Endothelial cell of umbilical vein (primary cell): ENCODE data around the gene NYAP1. TPM values are rescaled to one million over a fixed set of nuclear protein-coding genes. Genes with fewer than 3 reads are reported as not detected.

ENCODE experiments used
- BruUV-seq: library from RNA; stranded (reverse); fragments of 400-500 nt; replicated peaks from 2 replicates; lab custom pipeline; 2021; lab: Mats Ljungman, UMichigan
- CTCF ChIA-PET: fragments of 300-600, 350-600 bp; sonication (Branson Sonifier 250); formaldehyde crosslinking; loops from one replicate; lab custom pipeline; 2021; ENCODE audit warnings: antibody characterized with exemption, inconsistent platforms; lab: Charles Lee
- POLR2A ChIA-PET: fragments of 300-600, 350-600 bp; sonication (Branson Sonifier 250); formaldehyde crosslinking; loops from one replicate; lab custom pipeline; 2021; ENCODE audit warnings: antibody characterized with exemption, inconsistent platforms; lab: Charles Lee
- DNase-seq: peaks from one replicate; pipeline ENCODE4 v3.0.0-alpha.2; 2011; ENCODE audit warnings: low read depth, low spot score
- FAIRE-seq: peaks from 2 replicates; lab custom pipeline; 2011; peaks lifted over from hg19 to GRCh38; lab: Jason Lieb, UNC
- H2AFZ ChIP-seq: 2 replicates; pipeline ENCODE4 v1.6.0; 2012; ENCODE audit warnings: low read depth, low read length, control low read depth, inconsistent platforms
- H3K27ac ChIP-seq: 2 replicates; pipeline ENCODE4 v1.5.1; 2011; ENCODE audit warnings: low read depth, mild to moderate bottlenecking, control low read depth, low read length, moderate library complexity; ENCODE audit not compliant: insufficient read depth
- H3K27me3 ChIP-seq, 2 experiments: 2 replicates each; pipeline versions ENCODE4 v1.6.0 to v1.6.1; 2011; ENCODE audit warnings: low read length in 2 of 2, mixed read lengths in 1 of 2; ENCODE audit not compliant: control insufficient read depth in 2 of 2, insufficient read depth in 2 of 2
- H3K36me3 ChIP-seq, 2 experiments: 2 replicates in 1 of 2; 3 replicates in 1 of 2; pipeline ENCODE4 v1.5.1; 2011; ENCODE audit warnings: low read length in 2 of 2, mild to moderate bottlenecking in 1 of 2, moderate library complexity in 1 of 2; ENCODE audit not compliant: control insufficient read depth in 2 of 2, insufficient read depth in 2 of 2; ENCODE audit errors: extremely low read depth in 1 of 2
- H3K4me1 ChIP-seq: 3 replicates; pipeline ENCODE4 v1.5.1; 2011; ENCODE audit warnings: mild to moderate bottlenecking, low read length; ENCODE audit not compliant: control insufficient read depth, insufficient read depth; ENCODE audit errors: extremely low read depth
- H3K4me2 ChIP-seq: 2 replicates; pipeline ENCODE4 v1.6.1; 2011; ENCODE audit warnings: low read length, control low read depth, mixed read lengths; ENCODE audit not compliant: insufficient read depth
- H3K4me3 ChIP-seq, 3 experiments: fragments of 200-600 bp in 1 of 3; sonication (generic), shearing (Covaris generic) in 1 of 3; replicated peaks in 1 of 3; 2 replicates each; pipeline ENCODE4 v1.5.1; 2011 to 2016; ENCODE audit warnings: control low read depth in 3 of 3, low read length in 3 of 3, mild to moderate bottlenecking in 2 of 3, inconsistent platforms in 1 of 3, low read depth in 1 of 3, moderate library complexity in 1 of 3; ENCODE audit not compliant: insufficient read depth in 1 of 3
- H3K79me2 ChIP-seq: 2 replicates; pipeline ENCODE4 v1.6.0; 2012; ENCODE audit warnings: low read length, inconsistent platforms; ENCODE audit not compliant: control insufficient read depth, insufficient read depth
- H3K9ac ChIP-seq: replicated peaks from 2 replicates; pipeline ENCODE3; 2011; ENCODE audit warnings: low read length, control low read depth; ENCODE audit not compliant: insufficient read depth; ENCODE audit errors: extremely low read depth
- H3K9me1 ChIP-seq: replicated peaks from 3 replicates; pipeline ENCODE4 v1.6.0; 2011; ENCODE audit warnings: mild to moderate bottlenecking, low read length; ENCODE audit not compliant: control insufficient read depth, insufficient read depth; ENCODE audit errors: extremely low read depth
- H3K9me3 ChIP-seq: replicated peaks from 2 replicates; pipeline ENCODE4 v1.5.1; 2012; ENCODE audit warnings: low read length, inconsistent platforms; ENCODE audit not compliant: control insufficient read depth, insufficient read depth
- H4K20me1 ChIP-seq: replicated peaks from 2 replicates; pipeline ENCODE3; 2011; ENCODE audit warnings: mild to moderate bottlenecking, low read length; ENCODE audit not compliant: control insufficient read depth, insufficient read depth; ENCODE audit errors: extremely low read depth
- EZH2 ChIP-seq: IDR thresholded peaks from 2 replicates; pipeline ENCODE4 v1.6.1; 2012; ENCODE audit warnings: borderline replicate concordance, low read depth, mild to moderate bottlenecking, moderate library complexity, low read length, inconsistent platforms; ENCODE audit not compliant: severe bottlenecking
- FOS ChIP-seq: IDR thresholded peaks from 2 replicates; pipeline ENCODE4 v1.6.1; 2011; ENCODE audit warnings: mild to moderate bottlenecking, low read length, moderate library complexity, borderline replicate concordance; ENCODE audit not compliant: insufficient read depth
- GATA2 ChIP-seq: IDR thresholded peaks from 2 replicates; pipeline ENCODE4 v1.7.0; 2011; ENCODE audit warnings: low read depth, mild to moderate bottlenecking, moderate library complexity, mixed read lengths, low read length; ENCODE audit not compliant: insufficient read length, insufficient read depth
- JUN ChIP-seq: IDR thresholded peaks from 2 replicates; pipeline ENCODE4 v1.6.1; 2011; ENCODE audit warnings: borderline replicate concordance, low read depth; ENCODE audit not compliant: insufficient read length, insufficient read depth
- MYC ChIP-seq: IDR thresholded peaks from one replicate; pipeline ENCODE4 v1.6.1; 2011; ENCODE audit warnings: mild to moderate bottlenecking, low read depth, low read length
- POLR2A ChIP-seq: IDR thresholded peaks from 2 replicates; pipeline ENCODE4 v1.6.1; 2012; ENCODE audit warnings: low read depth, mild to moderate bottlenecking, control low read depth, low read length
- POLR2AphosphoS5 ChIP-seq: IDR thresholded peaks from 2 replicates; pipeline ENCODE4 v1.6.1; 2012; ENCODE audit warnings: low read depth, mild to moderate bottlenecking, control low read depth, low read length, moderate library complexity; ENCODE audit not compliant: insufficient read depth
- dilution Hi-C: fragments of 300-500 bp; cut with MboI; formaldehyde crosslinking; loops from one replicate; pipeline ENCODE4 v1.15.0; 2019; ENCODE audit warnings: low sequenced_read_pairs; ENCODE audit not compliant: extremely low pct_ligation_motif_present
- intact Hi-C: fragments of 100-400 bp; cut with micrococcal nuclease; formaldehyde crosslinking; loops from one replicate; pipeline ENCODE4 v1.10.0; 2022
- polyA plus RNA-seq, 4 experiments: library from polyadenylated mRNA; depleted of rRNA in 3 of 4; stranded (reverse) in 3 of 4; unstranded in 1 of 4; fragments of >200 nt; gene quantifications; 2 replicates each; pipeline versions ENCODE4 v1.2.1 to v1.2.3, GENCODE V29; 2011 to 2012; ENCODE audit warnings: missing spikeins in 1 of 4
- total RNA-seq: library from RNA; stranded (reverse); gene quantifications from 2 replicates; pipeline ENCODE4 v1.2.3, GENCODE V29; 2021
- TF ChIP-seq, protein P1 (sequence below), 2 donors: IDR thresholded peaks; 1 replicate in 1 of 2; 2 replicates in 1 of 2; pipeline ENCODE4 v1.5.1; 2011; ENCODE audit warnings: low read length in 2 of 2, mild to moderate bottlenecking in 2 of 2, moderate library complexity in 2 of 2, control low read depth in 1 of 2, inconsistent platforms in 1 of 2, low read depth in 1 of 2; ENCODE audit not compliant: insufficient read depth in 1 of 2; ENCODE audit errors: extremely low read depth in 1 of 2
- TF ChIP-seq, protein P2 (sequence below): IDR thresholded peaks from 2 replicates; pipeline ENCODE4 v1.6.1; 2011; ENCODE audit not compliant: insufficient read depth, insufficient read length

The NYAP1 gene
- total and polyA plus RNA-seq, 2 donors (not counting 3 experiments of a cell fraction or from before 2014, with no cell fraction given): 0.37 to 2.8 TPM

DNA sequence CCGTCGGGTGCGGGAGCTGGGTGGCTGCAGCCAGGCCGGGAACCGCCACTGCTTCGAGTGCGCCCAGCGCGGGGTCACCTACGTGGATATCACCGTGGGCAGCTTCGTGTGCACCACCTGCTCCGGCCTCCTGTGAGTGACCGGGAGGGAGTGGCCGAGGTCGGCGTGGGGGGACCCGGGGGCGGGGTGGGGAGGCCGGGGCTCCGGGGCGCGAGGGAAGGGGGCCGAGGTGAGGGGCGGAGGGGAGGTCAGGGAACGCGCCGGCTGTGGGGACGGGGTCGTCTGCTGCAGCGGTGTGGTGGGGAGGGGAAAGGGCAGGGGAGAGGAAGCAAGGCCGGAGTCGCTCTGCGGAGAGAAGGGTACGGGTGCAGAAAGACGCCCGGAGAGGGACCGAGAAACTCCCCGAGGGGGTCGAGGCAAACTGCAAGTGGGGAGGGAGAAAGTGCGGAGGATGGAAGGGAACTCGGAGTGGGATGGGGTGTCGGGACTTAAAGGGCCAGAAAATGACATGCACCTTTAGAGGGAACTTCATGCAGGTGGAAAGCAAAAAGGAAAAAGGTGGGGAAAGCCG lies 55.8 kb downstream of the NYAP1 start:
- Histone ChIP-seq H3K27ac (no peak overlapping the region), H3K9me1 (no peaks in the 10 kb centered on the region), H3K79me2 (peaks cover 30% of the 10 kb centered on the region), H3K4me3 (peak overlapping the region; percentile 38 to 96 (median 45)), H3K4me2 (peak overlapping the region; percentile 48), H4K20me1 (no peaks in the 10 kb centered on the region), H3K36me3 (no peaks in the 10 kb centered on the region), H3K27me3 (no peaks in the 10 kb centered on the region), H2AFZ (peak overlapping the region; percentile 26), H3K9ac (peak overlapping the region; percentile 21), H3K4me1 (peaks cover 19% of the 10 kb centered on the region), H3K9me3 (no peaks in the 10 kb centered on the region)
- no peak for FAIRE-seq
- CTCF ChIA-PET: interaction anchor here (0.7 to 3.4 kb wide), 8 partner anchors 9 to 74 kb away, joined by 3 to 27 read pairs (median 4); partner anchors contain the start of gene NYAP1
- intact Hi-C loops (loop anchor here (1.0 to 2.0 kb wide), 4 partner anchors 20 to 73 kb away; partner anchors contain the start of genes MOSPD3 and TSC22D4), dilution Hi-C loops (no loop called here)
- DNase-seq: no peak
- POLR2A ChIA-PET: interaction anchor here (0.7 to 1.2 kb wide), 2 partner anchors 20 to 25 kb away, joined by 3 to 4 read pairs; no protein-coding TSS in a partner anchor
- TF ChIP-seq POLR2AphosphoS5: no peak
- TF ChIP-seq MYC: no peak
- TF ChIP-seq, protein P1, sequence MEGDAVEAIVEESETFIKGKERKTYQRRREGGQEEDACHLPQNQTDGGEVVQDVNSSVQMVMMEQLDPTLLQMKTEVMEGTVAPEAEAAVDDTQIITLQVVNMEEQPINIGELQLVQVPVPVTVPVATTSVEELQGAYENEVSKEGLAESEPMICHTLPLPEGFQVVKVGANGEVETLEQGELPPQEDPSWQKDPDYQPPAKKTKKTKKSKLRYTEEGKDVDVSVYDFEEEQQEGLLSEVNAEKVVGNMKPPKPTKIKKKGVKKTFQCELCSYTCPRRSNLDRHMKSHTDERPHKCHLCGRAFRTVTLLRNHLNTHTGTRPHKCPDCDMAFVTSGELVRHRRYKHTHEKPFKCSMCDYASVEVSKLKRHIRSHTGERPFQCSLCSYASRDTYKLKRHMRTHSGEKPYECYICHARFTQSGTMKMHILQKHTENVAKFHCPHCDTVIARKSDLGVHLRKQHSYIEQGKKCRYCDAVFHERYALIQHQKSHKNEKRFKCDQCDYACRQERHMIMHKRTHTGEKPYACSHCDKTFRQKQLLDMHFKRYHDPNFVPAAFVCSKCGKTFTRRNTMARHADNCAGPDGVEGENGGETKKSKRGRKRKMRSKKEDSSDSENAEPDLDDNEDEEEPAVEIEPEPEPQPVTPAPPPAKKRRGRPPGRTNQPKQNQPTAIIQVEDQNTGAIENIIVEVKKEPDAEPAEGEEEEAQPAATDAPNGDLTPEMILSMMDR (IDR thresholded peaks at IDR 0.05; ENCODE audit: extremely low read depth in 1 of 2, insufficient read depth in 1 of 2, low read depth in 1 of 2, low read length in 2 of 2): no peak
- no peak for TF ChIP-seq FOS
- TF ChIP-seq EZH2: no peak
- TF ChIP-seq JUN: no peak
- TF ChIP-seq GATA2: no peak
- TF ChIP-seq, protein P2, sequence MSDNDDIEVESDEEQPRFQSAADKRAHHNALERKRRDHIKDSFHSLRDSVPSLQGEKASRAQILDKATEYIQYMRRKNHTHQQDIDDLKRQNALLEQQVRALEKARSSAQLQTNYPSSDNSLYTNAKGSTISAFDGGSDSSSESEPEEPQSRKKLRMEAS: no peak
- no peak for TF ChIP-seq POLR2A
- no TSS peak for BruUV-seq
